ENCODE data around the gene RARRES1. TPM values are rescaled to one million over a fixed set of nuclear protein-coding genes. Genes with fewer than 3 reads are reported as not detected.
"Not testable (repeated sequence)": the region's sequence is repeated elsewhere in the genome, so short reads cannot be mapped to it uniquely, and the experiment has no call there.

Gene RARRES1
- polyA plus RNA-seq, 12 donors = 0.89 to 36.8 (median 3.7) TPM; not detected in 1

- DNase-seq = no peak
Observed at GRCh38 chr3:158700559-158700958, 31.7 kb downstream of the RARRES1 start.

GRCh38 chr3:158696618-158697017 is 35.6 kb downstream of the RARRES1 start:
- DNase-seq = no peak

- DNase-seq = not testable (repeated sequence)
Observed at GRCh38 chr3:158693866-158694456, 38.3 kb downstream of the RARRES1 start.

- no peak for DNase-seq
Observed at GRCh38 chr3:158685159-158685558, 47.1 kb downstream of the RARRES1 start.

- DNase-seq = no peak
Observed at GRCh38 chr3:158683230-158683962, 48.9 kb downstream of the RARRES1 start.

- DNase-seq = no peak
Observed at GRCh38 chr3:158680861-158681260, 51.4 kb downstream of the RARRES1 start.

GRCh38 chr3:158679547-158680000 is 52.7 kb downstream of the RARRES1 start:
- no peak for DNase-seq

GRCh38 chr3:158678687-158679086 is 53.6 kb downstream of the RARRES1 start:
- no peak for DNase-seq

GRCh38 chr3:158672215-158673176 is 59.8 kb downstream of the RARRES1 start, which contains the start of gene LXN:
TSS of gene LXN (minus strand) at chr3:158672648. CDS start at chr3:158672478, 170 bp downstream.
- peak; percentile 77 for DNase-seq

- peak; percentile 8 for DNase-seq
Observed at GRCh38 chr3:158671821-158672214, 60.4 kb downstream of the RARRES1 start.

- no peak for DNase-seq
Observed at GRCh38 chr3:158668506-158668905, 63.8 kb downstream of the RARRES1 start.

- DNase-seq = no peak
Observed at GRCh38 chr3:158666416-158666815, 65.8 kb downstream of the RARRES1 start.

GRCh38 chr3:158663832-158664231 is 68.4 kb downstream of the RARRES1 start:
- DNase-seq = no peak

- no peak for DNase-seq
Observed at GRCh38 chr3:158663246-158663645, 69.0 kb downstream of the RARRES1 start.

GRCh38 chr3:158660711-158661110 is 71.5 kb downstream of the RARRES1 start:
- no peak for DNase-seq

GRCh38 chr3:158659454-158660237 is 72.6 kb downstream of the RARRES1 start:
- DNase-seq = peak; percentile 38

GRCh38 chr3:158658889-158659288 is 73.4 kb downstream of the RARRES1 start:
- DNase-seq = no peak

- no peak for DNase-seq
Observed at GRCh38 chr3:158652463-158652862, 79.8 kb downstream of the RARRES1 start.

GRCh38 chr3:158651192-158651591 is 81.1 kb downstream of the RARRES1 start:
- no peak for DNase-seq

GRCh38 chr3:158649791-158650190 is 82.5 kb downstream of the RARRES1 start:
- no peak for DNase-seq
